Measurements from ENCODE around the gene TPD52L1.
A peak's percentile ranks its signal among the peaks of the same experiment; 100 is the strongest.

DNA sequence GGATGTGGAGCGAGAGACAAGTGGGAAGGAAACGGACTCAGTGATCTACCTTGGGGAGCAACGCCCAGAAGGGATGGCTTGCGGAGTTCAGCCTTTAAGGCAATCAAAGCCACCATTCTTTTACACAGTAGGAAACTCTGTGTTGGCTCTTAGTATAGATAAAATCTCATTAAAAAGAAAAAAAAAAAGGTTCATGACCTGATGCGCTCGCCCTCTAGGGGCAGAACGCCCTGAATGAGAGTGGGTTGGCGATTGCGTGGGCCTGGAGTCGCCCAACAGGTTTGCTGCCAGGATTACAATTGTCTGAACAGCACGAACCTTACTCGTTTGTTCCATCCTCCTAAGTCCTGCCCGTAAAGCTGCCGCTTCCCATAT is 1.2 kb downstream of the TPD52L1 start:
- TF ChIP-seq RCOR1 (conservative IDR thresholded peaks at IDR 0.05; ENCODE audit: low read depth, low read length) (no peak), POLR2A (IDR thresholded peaks at IDR 0.05; ENCODE audit: low read depth, low read length) (no peak), RAD21 (IDR thresholded peaks at IDR 0.05; ENCODE audit: insufficient read depth, low read depth, low read length) (no peak), EP300 (IDR thresholded peaks at IDR 0.05; ENCODE audit: borderline replicate concordance in 1 of 2, control insufficient read depth in 1 of 2, low read depth in 2 of 2, low read length in 2 of 2) (no peak), SP1 (IDR thresholded peaks at IDR 0.05; ENCODE audit: low read depth, low read length) (no peak), NBN (IDR thresholded peaks at IDR 0.05) (no peak), SRF (IDR thresholded peaks at IDR 0.05; ENCODE audit: low read depth in 2 of 2, low read length in 2 of 2) (no peak), GABPA (IDR thresholded peaks at IDR 0.05; ENCODE audit: low read depth) (no peak)
- TF ChIP-seq, protein P1, sequence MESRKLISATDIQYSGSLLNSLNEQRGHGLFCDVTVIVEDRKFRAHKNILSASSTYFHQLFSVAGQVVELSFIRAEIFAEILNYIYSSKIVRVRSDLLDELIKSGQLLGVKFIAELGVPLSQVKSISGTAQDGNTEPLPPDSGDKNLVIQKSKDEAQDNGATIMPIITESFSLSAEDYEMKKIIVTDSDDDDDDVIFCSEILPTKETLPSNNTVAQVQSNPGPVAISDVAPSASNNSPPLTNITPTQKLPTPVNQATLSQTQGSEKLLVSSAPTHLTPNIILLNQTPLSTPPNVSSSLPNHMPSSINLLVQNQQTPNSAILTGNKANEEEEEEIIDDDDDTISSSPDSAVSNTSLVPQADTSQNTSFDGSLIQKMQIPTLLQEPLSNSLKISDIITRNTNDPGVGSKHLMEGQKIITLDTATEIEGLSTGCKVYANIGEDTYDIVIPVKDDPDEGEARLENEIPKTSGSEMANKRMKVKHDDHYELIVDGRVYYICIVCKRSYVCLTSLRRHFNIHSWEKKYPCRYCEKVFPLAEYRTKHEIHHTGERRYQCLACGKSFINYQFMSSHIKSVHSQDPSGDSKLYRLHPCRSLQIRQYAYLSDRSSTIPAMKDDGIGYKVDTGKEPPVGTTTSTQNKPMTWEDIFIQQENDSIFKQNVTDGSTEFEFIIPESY (IDR thresholded peaks at IDR 0.05): no peak
- TF ChIP-seq, protein P2, sequence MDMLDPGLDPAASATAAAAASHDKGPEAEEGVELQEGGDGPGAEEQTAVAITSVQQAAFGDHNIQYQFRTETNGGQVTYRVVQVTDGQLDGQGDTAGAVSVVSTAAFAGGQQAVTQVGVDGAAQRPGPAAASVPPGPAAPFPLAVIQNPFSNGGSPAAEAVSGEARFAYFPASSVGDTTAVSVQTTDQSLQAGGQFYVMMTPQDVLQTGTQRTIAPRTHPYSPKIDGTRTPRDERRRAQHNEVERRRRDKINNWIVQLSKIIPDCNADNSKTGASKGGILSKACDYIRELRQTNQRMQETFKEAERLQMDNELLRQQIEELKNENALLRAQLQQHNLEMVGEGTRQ (IDR thresholded peaks at IDR 0.05; ENCODE audit: borderline replicate concordance, low read depth, low read length): no peak
- TF ChIP-seq, protein P3, sequence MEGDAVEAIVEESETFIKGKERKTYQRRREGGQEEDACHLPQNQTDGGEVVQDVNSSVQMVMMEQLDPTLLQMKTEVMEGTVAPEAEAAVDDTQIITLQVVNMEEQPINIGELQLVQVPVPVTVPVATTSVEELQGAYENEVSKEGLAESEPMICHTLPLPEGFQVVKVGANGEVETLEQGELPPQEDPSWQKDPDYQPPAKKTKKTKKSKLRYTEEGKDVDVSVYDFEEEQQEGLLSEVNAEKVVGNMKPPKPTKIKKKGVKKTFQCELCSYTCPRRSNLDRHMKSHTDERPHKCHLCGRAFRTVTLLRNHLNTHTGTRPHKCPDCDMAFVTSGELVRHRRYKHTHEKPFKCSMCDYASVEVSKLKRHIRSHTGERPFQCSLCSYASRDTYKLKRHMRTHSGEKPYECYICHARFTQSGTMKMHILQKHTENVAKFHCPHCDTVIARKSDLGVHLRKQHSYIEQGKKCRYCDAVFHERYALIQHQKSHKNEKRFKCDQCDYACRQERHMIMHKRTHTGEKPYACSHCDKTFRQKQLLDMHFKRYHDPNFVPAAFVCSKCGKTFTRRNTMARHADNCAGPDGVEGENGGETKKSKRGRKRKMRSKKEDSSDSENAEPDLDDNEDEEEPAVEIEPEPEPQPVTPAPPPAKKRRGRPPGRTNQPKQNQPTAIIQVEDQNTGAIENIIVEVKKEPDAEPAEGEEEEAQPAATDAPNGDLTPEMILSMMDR (IDR thresholded peaks at IDR 0.05 in 2 of 3, conservative IDR thresholded peaks at IDR 0.05 in 1 of 3; ENCODE audit: control insufficient read depth in 2 of 3, extremely low read depth in 1 of 3, insufficient read depth in 1 of 3, low read depth in 3 of 3, low read length in 3 of 3): 0 out of 6 replicates have a peak, but pooled peaks of 1 of the 3 experiments have one; percentile 23

All from GM12878 (cell line).